KMS-11 (cell line): ENCODE results near the gene PPP1R14B.

Experiments used
- H2AFZ ChIP-seq: fragments of 200-600 bp; sonication (generic); 2 replicates; pipeline ENCODE4 v1.6.1; 2016; ENCODE audit warnings: antibody characterized with exemption, mixed run types, low read depth
- H3K27ac ChIP-seq: fragments of 200-600 bp; sonication (generic); 2 replicates; pipeline ENCODE4 v1.6.1; 2016; ENCODE audit warnings: mild to moderate bottlenecking, mixed run types
- H3K27me3 ChIP-seq: fragments of 200-600 bp; sonication (generic); 2 replicates; pipeline ENCODE4 v1.6.1; 2017; ENCODE audit warnings: mild to moderate bottlenecking, low read depth, mixed run types, moderate library complexity; ENCODE audit not compliant: insufficient read depth
- H3K36me3 ChIP-seq: fragments of 200-600 bp; sonication (generic); 2 replicates; pipeline ENCODE4 v1.6.1; 2017; ENCODE audit warnings: mild to moderate bottlenecking, mixed run types; ENCODE audit not compliant: insufficient read depth
- H3K4me1 ChIP-seq: fragments of 200-600 bp; sonication (generic); 2 replicates; pipeline ENCODE4 v1.6.1; 2016; ENCODE audit warnings: mild to moderate bottlenecking, low read depth, mixed run types; ENCODE audit not compliant: poor library complexity, severe bottlenecking
- H3K4me2 ChIP-seq: fragments of 200-600 bp; sonication (generic); 2 replicates; pipeline ENCODE4 v1.7.0; 2016; ENCODE audit warnings: mild to moderate bottlenecking, mixed run types
- H3K4me3 ChIP-seq: fragments of 200-600 bp; sonication (generic); IDR thresholded peaks from 2 replicates; pipeline ENCODE4 v1.6.1; 2017; ENCODE audit warnings: low read depth, low read length, mixed read lengths; ENCODE audit not compliant: insufficient read depth
- H3K79me2 ChIP-seq: fragments of 200-600 bp; sonication (generic); 2 replicates; pipeline ENCODE4 v1.6.1; 2016; ENCODE audit warnings: low read depth, mixed run types; ENCODE audit not compliant: insufficient read depth
- H3K9ac ChIP-seq: fragments of 200-600 bp; sonication (generic); 2 replicates; pipeline ENCODE4 v1.6.1; 2016; ENCODE audit warnings: mild to moderate bottlenecking, mixed run types
- H4K20me1 ChIP-seq: fragments of 200-600 bp; sonication (generic); 2 replicates; pipeline ENCODE4 v1.6.1; 2016; ENCODE audit warnings: mild to moderate bottlenecking, mixed run types; ENCODE audit not compliant: insufficient read depth
- TF ChIP-seq, protein P1 (sequence below): fragments of 200-600 bp; sonication (generic); conservative IDR thresholded peaks from 2 replicates; pipeline ENCODE4 v1.6.1; 2017; ENCODE audit warnings: low read depth, mild to moderate bottlenecking, antibody characterized with exemption, low read length, moderate library complexity, mixed read lengths

The PPP1R14B gene

DNA sequence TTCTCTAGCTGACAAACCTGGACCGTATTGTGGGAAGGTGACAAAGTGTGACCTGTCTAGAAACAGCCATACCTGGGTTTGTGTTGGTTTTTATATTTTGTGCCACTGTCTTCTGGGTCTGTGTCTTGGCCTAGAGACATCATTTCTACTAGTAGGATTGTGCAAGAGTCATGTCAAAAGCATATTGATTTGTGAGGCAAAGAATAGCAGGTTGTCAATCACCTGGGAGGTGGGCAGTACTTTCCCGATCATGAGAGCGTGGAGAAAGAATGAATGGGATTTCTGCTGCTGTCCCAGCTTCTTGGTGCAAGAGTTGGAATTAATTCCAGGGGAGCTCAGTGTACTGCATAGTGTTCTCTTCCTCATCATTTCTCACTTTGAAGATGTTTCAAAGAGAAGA lies 45.2 kb downstream of the PPP1R14B start:
- TF ChIP-seq, protein P1, sequence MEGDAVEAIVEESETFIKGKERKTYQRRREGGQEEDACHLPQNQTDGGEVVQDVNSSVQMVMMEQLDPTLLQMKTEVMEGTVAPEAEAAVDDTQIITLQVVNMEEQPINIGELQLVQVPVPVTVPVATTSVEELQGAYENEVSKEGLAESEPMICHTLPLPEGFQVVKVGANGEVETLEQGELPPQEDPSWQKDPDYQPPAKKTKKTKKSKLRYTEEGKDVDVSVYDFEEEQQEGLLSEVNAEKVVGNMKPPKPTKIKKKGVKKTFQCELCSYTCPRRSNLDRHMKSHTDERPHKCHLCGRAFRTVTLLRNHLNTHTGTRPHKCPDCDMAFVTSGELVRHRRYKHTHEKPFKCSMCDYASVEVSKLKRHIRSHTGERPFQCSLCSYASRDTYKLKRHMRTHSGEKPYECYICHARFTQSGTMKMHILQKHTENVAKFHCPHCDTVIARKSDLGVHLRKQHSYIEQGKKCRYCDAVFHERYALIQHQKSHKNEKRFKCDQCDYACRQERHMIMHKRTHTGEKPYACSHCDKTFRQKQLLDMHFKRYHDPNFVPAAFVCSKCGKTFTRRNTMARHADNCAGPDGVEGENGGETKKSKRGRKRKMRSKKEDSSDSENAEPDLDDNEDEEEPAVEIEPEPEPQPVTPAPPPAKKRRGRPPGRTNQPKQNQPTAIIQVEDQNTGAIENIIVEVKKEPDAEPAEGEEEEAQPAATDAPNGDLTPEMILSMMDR = no peak
- H3K27ac ChIP-seq = no peak overlapping the region; the same call in 1 of the 2 replicates
- H3K9ac ChIP-seq = no peak overlapping the region
- H2AFZ ChIP-seq = no peak overlapping the region
- H3K4me2 ChIP-seq = no peak overlapping the region
- no peak overlapping the region for H3K4me3 ChIP-seq
- H4K20me1 ChIP-seq = 0 out of 2 replicates have a peak, but pooled peaks cover 6% of the 10 kb centered on the region
- no peaks in the 10 kb centered on the region for H3K27me3 ChIP-seq
- H3K4me1 ChIP-seq = peaks cover 34% of the 10 kb centered on the region
- peaks cover 8% of the 10 kb centered on the region; the same call in 1 of the 2 replicates for H3K79me2 ChIP-seq
- H3K36me3 ChIP-seq = peaks cover 37% of the 10 kb centered on the region; the same call in 1 of the 2 replicates

- peaks cover 11% of the 10 kb centered on the region for H3K4me1 ChIP-seq
- H3K27ac ChIP-seq = no peak overlapping the region
- H4K20me1 ChIP-seq = no peaks in the 10 kb centered on the region
- H3K4me3 ChIP-seq = no peak overlapping the region
- no peaks in the 10 kb centered on the region for H3K27me3 ChIP-seq
- no peak overlapping the region for H3K4me2 ChIP-seq
- H3K9ac ChIP-seq = no peak overlapping the region
- TF ChIP-seq, protein P1 = no peak
- peaks cover 61% of the 10 kb centered on the region; the same call in 1 of the 2 replicates for H3K36me3 ChIP-seq
- H3K79me2 ChIP-seq = peaks cover 19% of the 10 kb centered on the region
- no peak overlapping the region for H2AFZ ChIP-seq
Observed at GRCh38 chr11:64198511-64198910, 48.2 kb downstream of the PPP1R14B start.

DNA sequence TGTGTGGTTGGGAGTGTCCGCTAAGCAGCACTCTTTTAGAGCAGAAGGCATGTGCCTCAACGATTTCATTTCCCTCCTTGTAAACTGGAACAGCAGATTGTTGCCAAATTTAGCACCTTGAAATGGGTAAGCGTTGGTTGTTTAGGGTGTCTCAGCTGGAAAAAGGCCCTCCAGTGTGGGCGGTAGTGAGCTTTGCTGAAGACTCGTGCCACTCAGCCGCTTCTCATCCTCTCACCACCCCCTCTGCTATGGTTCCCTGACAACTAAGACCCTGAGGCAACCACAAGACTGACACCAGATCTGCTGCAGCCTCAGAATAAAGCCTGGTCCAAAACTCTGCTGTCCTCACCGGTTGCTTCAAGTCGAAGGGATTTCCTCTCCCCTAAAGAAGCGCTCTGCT lies 50.1 kb downstream of the PPP1R14B start:
- peaks cover 16% of the 10 kb centered on the region for H3K79me2 ChIP-seq
- H3K36me3 ChIP-seq = peaks cover 61% of the 10 kb centered on the region; the same call in 1 of the 2 replicates
- no peak overlapping the region for H3K9ac ChIP-seq
- H3K27ac ChIP-seq = 0 out of 2 replicates have a peak overlapping the region, but pooled peaks have one; percentile 11
- H4K20me1 ChIP-seq = peaks cover 11% of the 10 kb centered on the region; the same call in 1 of the 2 replicates
- TF ChIP-seq, protein P1 = no peak
- peaks cover 5% of the 10 kb centered on the region for H3K4me1 ChIP-seq
- H3K4me2 ChIP-seq = no peak overlapping the region
- H2AFZ ChIP-seq = no peak overlapping the region
- no peak overlapping the region for H3K4me3 ChIP-seq
- no peaks in the 10 kb centered on the region for H3K27me3 ChIP-seq
